ENCODE data around the gene SNCAIP.

The SNCAIP gene

GRCh38 chr5:122464191-122464590, 152.2 kb downstream of the SNCAIP start:
- Histone ChIP-seq H3K27me3 (peaks cover 4% of the 10 kb centered on the region; the same call in 1 of the 2 replicates), H3K9me3 (no peaks in the 10 kb centered on the region), H3K4me1 (no peaks in the 10 kb centered on the region), H3K36me3 (no peaks in the 10 kb centered on the region), H3K4me3 (ENCODE audit: low read depth, low read length) (no peak overlapping the region)
- TF ChIP-seq, protein P1, sequence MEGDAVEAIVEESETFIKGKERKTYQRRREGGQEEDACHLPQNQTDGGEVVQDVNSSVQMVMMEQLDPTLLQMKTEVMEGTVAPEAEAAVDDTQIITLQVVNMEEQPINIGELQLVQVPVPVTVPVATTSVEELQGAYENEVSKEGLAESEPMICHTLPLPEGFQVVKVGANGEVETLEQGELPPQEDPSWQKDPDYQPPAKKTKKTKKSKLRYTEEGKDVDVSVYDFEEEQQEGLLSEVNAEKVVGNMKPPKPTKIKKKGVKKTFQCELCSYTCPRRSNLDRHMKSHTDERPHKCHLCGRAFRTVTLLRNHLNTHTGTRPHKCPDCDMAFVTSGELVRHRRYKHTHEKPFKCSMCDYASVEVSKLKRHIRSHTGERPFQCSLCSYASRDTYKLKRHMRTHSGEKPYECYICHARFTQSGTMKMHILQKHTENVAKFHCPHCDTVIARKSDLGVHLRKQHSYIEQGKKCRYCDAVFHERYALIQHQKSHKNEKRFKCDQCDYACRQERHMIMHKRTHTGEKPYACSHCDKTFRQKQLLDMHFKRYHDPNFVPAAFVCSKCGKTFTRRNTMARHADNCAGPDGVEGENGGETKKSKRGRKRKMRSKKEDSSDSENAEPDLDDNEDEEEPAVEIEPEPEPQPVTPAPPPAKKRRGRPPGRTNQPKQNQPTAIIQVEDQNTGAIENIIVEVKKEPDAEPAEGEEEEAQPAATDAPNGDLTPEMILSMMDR (IDR thresholded peaks at IDR 0.05; ENCODE audit: low read depth, low read length), result no peak
- no peak for DNase-seq

DNA sequence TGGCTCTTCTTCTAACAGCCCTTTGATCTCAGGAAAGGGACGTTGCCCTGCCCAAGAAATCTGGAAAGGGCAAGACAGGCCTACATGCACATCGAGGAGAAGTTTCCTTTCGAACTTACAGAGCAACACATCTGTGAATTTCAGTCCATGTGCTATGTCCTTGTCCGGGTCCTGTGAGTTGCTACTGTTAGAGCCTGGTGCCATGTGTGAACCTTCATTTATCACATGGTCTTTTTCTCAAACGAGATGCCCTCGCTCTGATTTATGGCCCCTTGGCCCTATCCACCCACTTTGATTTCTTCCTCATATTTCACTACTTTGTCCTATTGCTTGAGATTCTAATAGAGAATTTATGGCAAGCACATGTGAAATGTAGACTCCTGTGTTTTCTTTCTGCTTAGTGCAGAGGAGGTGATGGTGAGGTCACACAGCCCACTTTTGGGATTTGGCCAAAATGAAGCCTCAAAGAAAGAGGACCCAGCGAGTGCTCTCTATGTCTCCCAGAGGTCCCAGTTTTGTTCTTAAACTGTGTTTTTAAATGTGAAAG, 153.1 kb downstream of the SNCAIP start:
- H3K4me1 ChIP-seq, result no peaks in the 10 kb centered on the region
- TF ChIP-seq, protein P1 (IDR thresholded peaks at IDR 0.05; ENCODE audit: low read depth, low read length), result no peak
- H3K4me3 ChIP-seq (ENCODE audit: low read depth, low read length), result no peak overlapping the region
- DNase-seq, result no peak
- peaks cover 4% of the 10 kb centered on the region; the same call in 1 of the 2 replicates for H3K27me3 ChIP-seq
- H3K36me3 ChIP-seq, result no peaks in the 10 kb centered on the region
- no peaks in the 10 kb centered on the region for H3K9me3 ChIP-seq

GRCh38 chr5:122465994-122466393, 154.0 kb downstream of the SNCAIP start:
- H3K9me3 ChIP-seq, result no peaks in the 10 kb centered on the region
- H3K36me3 ChIP-seq, result no peaks in the 10 kb centered on the region
- H3K4me3 ChIP-seq (ENCODE audit: low read depth, low read length), result no peak overlapping the region
- H3K4me1 ChIP-seq, result no peaks in the 10 kb centered on the region
- H3K27me3 ChIP-seq, result peaks cover 4% of the 10 kb centered on the region; the same call in 1 of the 2 replicates
- TF ChIP-seq, protein P1 (IDR thresholded peaks at IDR 0.05; ENCODE audit: low read depth, low read length), result no peak
- DNase-seq, result no peak

- Histone ChIP-seq H3K4me3 (ENCODE audit: low read depth, low read length) (no peak overlapping the region), H3K9me3 (no peaks in the 10 kb centered on the region; the same call in 1 of the 2 replicates), H3K27me3 (no peaks in the 10 kb centered on the region), H3K4me1 (no peaks in the 10 kb centered on the region), H3K36me3 (no peaks in the 10 kb centered on the region)
- TF ChIP-seq, protein P1 (IDR thresholded peaks at IDR 0.05; ENCODE audit: low read depth, low read length), result peak; percentile 24; the same call in 1 of the 2 replicates
- DNase-seq, result no peak
These were observed 156.5 kb downstream of the SNCAIP start for GRCh38 chr5:122468351-122469116.

DNA sequence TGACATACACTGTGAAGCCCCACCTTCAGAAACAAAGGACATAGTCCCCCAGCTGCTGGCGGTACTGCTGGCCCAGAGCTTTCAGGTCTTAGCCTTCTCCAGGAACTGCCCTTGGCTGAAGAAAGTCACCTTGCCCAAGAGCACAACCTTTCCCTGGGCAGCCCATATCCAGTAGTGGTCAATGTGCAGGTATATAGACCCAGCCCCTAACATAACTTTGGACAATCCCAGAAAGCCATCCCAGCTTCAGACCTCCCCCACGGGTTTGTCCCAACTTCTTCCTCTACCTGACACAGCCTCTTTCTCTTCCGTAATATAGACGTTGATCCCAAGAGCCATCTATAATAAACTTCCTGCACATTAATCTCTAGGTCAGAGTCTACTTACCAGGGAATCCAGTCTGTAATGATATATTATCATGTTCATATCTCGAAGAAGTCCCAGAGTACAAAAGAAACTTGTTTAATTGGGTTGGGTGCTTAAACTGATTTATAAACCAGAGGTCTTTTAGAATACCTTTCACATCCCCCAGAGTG, 157.4 kb downstream of the SNCAIP start:
- H3K9me3 ChIP-seq, result no peaks in the 10 kb centered on the region; the same call in 1 of the 2 replicates
- TF ChIP-seq, protein P1 (IDR thresholded peaks at IDR 0.05; ENCODE audit: low read depth, low read length), result no peak
- H3K27me3 ChIP-seq, result no peaks in the 10 kb centered on the region
- no peaks in the 10 kb centered on the region for H3K4me1 ChIP-seq
- no peak for DNase-seq
- H3K4me3 ChIP-seq (ENCODE audit: low read depth, low read length), result no peak overlapping the region
- H3K36me3 ChIP-seq, result no peaks in the 10 kb centered on the region

GRCh38 chr5:122470365-122470764, 158.3 kb downstream of the SNCAIP start:
- H3K27me3 ChIP-seq, result no peaks in the 10 kb centered on the region
- TF ChIP-seq, protein P1 (IDR thresholded peaks at IDR 0.05; ENCODE audit: low read depth, low read length), result no peak
- no peaks in the 10 kb centered on the region for H3K36me3 ChIP-seq
- H3K4me1 ChIP-seq, result no peaks in the 10 kb centered on the region
- no peak for DNase-seq
- no peaks in the 10 kb centered on the region; the same call in 1 of the 2 replicates for H3K9me3 ChIP-seq
- H3K4me3 ChIP-seq (ENCODE audit: low read depth, low read length), result no peak overlapping the region
